GM12873 (cell line): ENCODE measurements around the gene PAK5.

Source experiments
- TF ChIP-seq, protein P1 (sequence below): IDR thresholded peaks from 2 replicates; pipeline ENCODE4 v1.5.1; 2012; ENCODE audit warnings: low read depth, mild to moderate bottlenecking, moderate library complexity, low read length, control low read depth; ENCODE audit not compliant: insufficient read depth; ENCODE audit errors: missing control alignments

PAK5 gene

DNA sequence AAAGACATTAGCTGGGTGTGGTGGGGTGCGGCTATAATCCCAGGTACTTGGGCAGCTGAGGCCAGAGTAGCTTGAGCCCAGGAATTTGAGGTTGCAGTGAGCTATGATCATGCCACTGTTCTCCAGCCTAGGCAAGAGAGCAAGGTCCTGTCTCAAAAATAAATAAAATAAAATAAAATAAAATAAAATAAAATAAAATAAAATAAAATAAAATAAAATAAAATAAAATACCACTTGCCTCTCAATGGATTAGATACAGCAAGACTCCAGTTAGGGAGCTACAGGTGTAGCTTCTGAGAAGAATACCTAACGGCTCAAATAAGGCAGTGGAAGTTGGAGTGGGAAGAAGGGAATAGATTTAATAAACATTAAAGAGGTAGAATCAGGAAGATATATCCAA, 13.7 kb upstream of the PAK5 start:
- TF ChIP-seq, protein P1, sequence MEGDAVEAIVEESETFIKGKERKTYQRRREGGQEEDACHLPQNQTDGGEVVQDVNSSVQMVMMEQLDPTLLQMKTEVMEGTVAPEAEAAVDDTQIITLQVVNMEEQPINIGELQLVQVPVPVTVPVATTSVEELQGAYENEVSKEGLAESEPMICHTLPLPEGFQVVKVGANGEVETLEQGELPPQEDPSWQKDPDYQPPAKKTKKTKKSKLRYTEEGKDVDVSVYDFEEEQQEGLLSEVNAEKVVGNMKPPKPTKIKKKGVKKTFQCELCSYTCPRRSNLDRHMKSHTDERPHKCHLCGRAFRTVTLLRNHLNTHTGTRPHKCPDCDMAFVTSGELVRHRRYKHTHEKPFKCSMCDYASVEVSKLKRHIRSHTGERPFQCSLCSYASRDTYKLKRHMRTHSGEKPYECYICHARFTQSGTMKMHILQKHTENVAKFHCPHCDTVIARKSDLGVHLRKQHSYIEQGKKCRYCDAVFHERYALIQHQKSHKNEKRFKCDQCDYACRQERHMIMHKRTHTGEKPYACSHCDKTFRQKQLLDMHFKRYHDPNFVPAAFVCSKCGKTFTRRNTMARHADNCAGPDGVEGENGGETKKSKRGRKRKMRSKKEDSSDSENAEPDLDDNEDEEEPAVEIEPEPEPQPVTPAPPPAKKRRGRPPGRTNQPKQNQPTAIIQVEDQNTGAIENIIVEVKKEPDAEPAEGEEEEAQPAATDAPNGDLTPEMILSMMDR: no peak

DNA sequence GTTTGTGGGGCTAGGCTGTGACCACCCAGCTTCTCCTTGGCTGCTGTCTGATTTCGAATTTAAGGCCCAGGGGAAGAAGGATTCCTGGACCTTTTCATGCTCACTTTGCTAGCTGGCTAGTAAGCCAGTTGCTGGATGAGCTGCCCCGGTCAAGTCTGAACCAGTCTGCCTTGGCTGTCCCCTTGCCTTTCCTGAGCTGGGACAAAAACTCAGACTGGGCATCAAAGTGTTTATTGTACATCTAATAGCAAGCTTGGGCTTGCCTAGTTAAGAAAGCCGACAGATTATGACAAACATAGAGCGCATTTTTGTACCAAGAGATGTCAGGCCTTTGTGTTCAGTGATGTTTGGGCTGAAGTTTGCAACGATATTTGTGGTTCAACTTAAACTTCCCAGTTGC, 750 bp upstream of the PAK5 start:
- TF ChIP-seq, protein P1: no peak

DNA sequence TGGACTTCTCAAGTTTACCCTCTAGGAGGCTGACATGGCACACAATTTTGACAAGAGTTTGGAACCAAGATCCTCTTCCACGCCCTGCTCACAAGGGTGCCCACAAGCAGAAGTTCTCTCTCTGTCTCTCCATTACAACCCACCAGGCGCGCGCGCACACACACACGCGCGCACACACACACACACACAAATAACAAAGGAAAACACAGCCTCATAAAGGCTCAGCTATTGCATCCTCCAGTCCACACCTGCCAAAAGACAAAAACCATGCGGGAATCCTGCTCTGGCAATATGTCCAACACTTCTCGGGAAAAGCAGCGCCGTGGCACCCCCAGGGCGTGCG, 870 bp downstream of the PAK5 start:
- TF ChIP-seq, protein P1: no peak

DNA sequence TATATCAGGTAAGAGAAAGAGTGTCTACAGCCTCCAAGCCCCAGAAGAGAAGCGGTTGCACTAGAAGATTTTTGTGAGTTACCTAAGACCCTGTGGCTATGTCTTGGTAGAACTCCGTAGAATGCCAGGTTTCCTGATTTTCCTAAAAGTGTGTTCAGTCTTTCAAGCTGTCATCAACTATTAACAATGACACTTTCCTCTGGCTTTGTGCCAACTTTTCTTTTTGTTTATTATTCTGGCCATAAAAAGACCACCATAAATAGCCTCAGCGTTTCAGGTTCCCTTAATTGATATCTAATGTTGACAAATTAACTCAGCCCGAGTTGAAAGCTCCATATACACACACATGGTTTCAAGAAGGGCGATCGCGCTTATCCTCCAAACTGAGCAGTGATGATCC, 1.2 kb downstream of the PAK5 start:
- TF ChIP-seq, protein P1: no peak

DNA sequence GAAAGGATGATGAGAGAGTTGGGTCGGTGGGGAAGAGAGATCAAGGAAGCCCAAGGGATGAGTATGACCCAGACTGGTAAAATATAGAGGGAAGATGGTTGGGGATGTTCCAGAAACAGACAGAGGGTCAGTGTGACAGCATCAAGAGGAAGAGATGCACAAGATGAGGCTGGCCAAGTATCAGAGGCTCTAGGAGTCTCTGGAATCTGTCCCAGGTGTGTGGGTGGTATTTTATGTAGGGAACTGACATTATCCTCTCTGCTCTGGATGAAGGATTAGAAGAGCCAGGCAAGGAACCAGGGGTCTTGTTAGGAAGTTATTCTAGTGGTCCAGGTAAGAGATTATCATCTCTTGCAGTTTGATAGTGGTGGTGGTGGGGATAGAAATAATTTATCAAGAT, 3.6 kb downstream of the PAK5 start:
- TF ChIP-seq, protein P1: no peak

DNA sequence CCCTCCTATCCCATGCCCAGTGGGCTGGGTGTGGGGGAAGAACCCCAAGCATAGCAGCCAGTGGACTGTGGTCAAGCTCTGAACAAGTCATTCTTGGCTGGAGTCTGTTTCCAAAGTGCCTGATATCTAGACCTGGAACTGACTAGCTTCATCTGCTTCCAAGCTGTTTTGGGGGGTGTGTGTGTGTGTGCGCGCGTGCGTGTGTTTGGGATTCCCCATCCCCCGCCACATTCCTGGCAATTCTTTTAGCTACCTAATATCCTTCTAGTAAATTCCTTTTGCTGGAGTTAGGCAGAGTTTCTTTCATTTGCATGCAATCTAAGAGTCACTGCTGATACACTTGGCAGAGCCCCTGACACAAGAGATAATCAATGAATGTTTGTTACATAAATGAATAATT, 7.8 kb downstream of the PAK5 start:
- TF ChIP-seq, protein P1: no peak

DNA sequence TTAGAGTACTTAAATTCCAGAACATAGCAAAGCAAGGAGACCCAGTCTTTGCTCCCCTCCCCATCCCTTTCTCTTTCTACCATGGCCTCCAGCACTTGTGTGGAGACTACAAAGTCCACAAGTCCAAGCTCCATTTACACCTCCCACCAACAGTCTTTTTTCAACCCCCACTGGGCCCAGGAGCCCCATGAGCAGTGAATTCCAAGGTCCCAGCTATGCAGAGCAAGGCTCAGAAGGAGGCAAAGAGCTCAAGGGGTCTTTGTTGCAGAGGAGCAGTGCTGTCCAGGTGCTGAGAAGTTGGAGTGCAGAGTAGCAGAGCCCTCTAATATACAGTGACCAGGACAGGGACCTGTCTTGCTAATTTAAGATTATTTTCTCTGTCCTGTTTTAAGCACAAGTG, 9.0 kb downstream of the PAK5 start:
- TF ChIP-seq, protein P1: no peak

DNA sequence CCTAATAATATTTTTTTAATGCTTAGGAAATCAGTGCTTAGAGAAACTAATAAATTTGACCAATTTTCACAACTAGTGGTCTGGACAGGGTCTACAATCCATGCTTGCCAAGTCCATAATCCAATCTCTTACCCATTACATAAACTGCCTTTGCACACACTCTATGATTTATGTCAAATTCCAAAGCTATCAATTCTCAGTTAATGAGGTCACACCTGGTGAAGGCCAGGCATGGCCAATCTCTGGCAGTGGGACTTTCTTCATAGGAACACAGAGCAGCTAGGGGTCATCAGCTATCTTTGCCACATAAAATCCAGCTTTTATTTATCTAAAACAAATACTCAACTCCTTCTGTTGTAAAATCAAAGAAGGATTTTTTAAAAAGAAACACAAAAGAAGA, 21.2 kb downstream of the PAK5 start:
- TF ChIP-seq, protein P1: no peak
